ENCODE measurements around the gene ACOT11. TPM values are rescaled to one million over a fixed set of nuclear protein-coding genes. Genes with fewer than 3 reads are reported as not detected.
A peak's percentile ranks its signal among the peaks of the same experiment; 100 is the strongest.

ACOT11 gene
- total RNA-seq, 1 donor from 2014 or later = 48.9 TPM

- DNase-seq = no peak
- ATAC-seq = peak; percentile 61
- intact Hi-C loops (cut with micrococcal nuclease) = no loop called here
These were observed 9.8 kb downstream of the ACOT11 start for GRCh38 chr1:54557671-54558355.

- DNase-seq = no peak
- intact Hi-C loops (cut with micrococcal nuclease) = no loop called here
- peak; percentile 38 for ATAC-seq
These were observed 10.5 kb downstream of the ACOT11 start for GRCh38 chr1:54558434-54559030.

GRCh38 chr1:54559111-54559548 lies 11.1 kb downstream of the ACOT11 start:
- intact Hi-C loops (cut with micrococcal nuclease) = no loop called here
- DNase-seq (peak; percentile 45), ATAC-seq (peak; percentile 41)

GRCh38 chr1:54559771-54560231 lies 11.8 kb downstream of the ACOT11 start:
- DNase-seq (peak; percentile 88), ATAC-seq (peak; percentile 93)
- intact Hi-C loops (cut with micrococcal nuclease) = no loop called here

- DNase-seq (peak; percentile 59), ATAC-seq (peak; percentile 5)
- intact Hi-C loops (cut with micrococcal nuclease) = no loop called here
These were observed 16.5 kb downstream of the ACOT11 start for GRCh38 chr1:54564312-54565112.

- ATAC-seq (peak; percentile 6), DNase-seq (no peak)
- intact Hi-C loops (cut with micrococcal nuclease) = no loop called here
These were observed 17.1 kb downstream of the ACOT11 start for GRCh38 chr1:54565113-54565501.

- intact Hi-C loops (cut with micrococcal nuclease) = no loop called here
- DNase-seq = no peak
- ATAC-seq = no peak
These were observed 18.6 kb downstream of the ACOT11 start for GRCh38 chr1:54566438-54567141.

GRCh38 chr1:54567961-54568360 lies 19.9 kb downstream of the ACOT11 start:
- intact Hi-C loops (cut with micrococcal nuclease) = no loop called here
- peak; percentile 34 for DNase-seq

GRCh38 chr1:54569339-54569738 lies 21.3 kb downstream of the ACOT11 start:
- ATAC-seq = peak; percentile 60
- peak; percentile 40 for DNase-seq
- intact Hi-C loops (cut with micrococcal nuclease) = no loop called here

More at GRCh38 chr1:54567961-54568360, 19.9 kb downstream of the ACOT11 start:
- ATAC-seq = peak; percentile 6

GRCh38 chr1:54570161-54570560 lies 22.1 kb downstream of the ACOT11 start:
- DNase-seq (no peak), ATAC-seq (no peak)
- intact Hi-C loops (cut with micrococcal nuclease) = no loop called here

GRCh38 chr1:54571326-54571725 lies 23.3 kb downstream of the ACOT11 start:
- intact Hi-C loops (cut with micrococcal nuclease) = no loop called here
- DNase-seq (no peak), ATAC-seq (no peak)

- no peak for ATAC-seq
- intact Hi-C loops (cut with micrococcal nuclease) = no loop called here
- DNase-seq = no peak
These were observed 23.9 kb downstream of the ACOT11 start for GRCh38 chr1:54571803-54572541.

- ATAC-seq = no peak
- DNase-seq = no peak
- intact Hi-C loops (cut with micrococcal nuclease) = no loop called here
These were observed 24.5 kb downstream of the ACOT11 start for GRCh38 chr1:54572542-54572850.

GRCh38 chr1:54574158-54574778 lies 26.2 kb downstream of the ACOT11 start:
- DNase-seq (peak; percentile 49), ATAC-seq (peak; percentile 53)
- intact Hi-C loops (cut with micrococcal nuclease) = no loop called here

GRCh38 chr1:54575161-54575560 lies 27.1 kb downstream of the ACOT11 start:
- ATAC-seq (peak; percentile 78), DNase-seq (peak; percentile 48)
- intact Hi-C loops (cut with micrococcal nuclease) = no loop called here

- intact Hi-C loops (cut with micrococcal nuclease) = no loop called here
- DNase-seq (no peak), ATAC-seq (peak; percentile 5)
These were observed 27.7 kb downstream of the ACOT11 start for GRCh38 chr1:54575605-54576290.

- ATAC-seq = peak; percentile 31
- intact Hi-C loops (cut with micrococcal nuclease) = no loop called here
- peak; percentile 92 for DNase-seq
These were observed 29.6 kb downstream of the ACOT11 start for GRCh38 chr1:54577612-54578011.

- intact Hi-C loops (cut with micrococcal nuclease) = no loop called here
- ATAC-seq (no peak), DNase-seq (no peak)
These were observed 31.3 kb downstream of the ACOT11 start for GRCh38 chr1:54579337-54579781.

All from left ventricle myocardium superior (tissue), 1 donor.